CD4-positive, alpha-beta T cell treated with Interferon alpha-2 for 1 hour (primary cell): ENCODE measurements around the gene HIVEP3.

ENCODE experiments used
- DNase-seq, 2 donors: peaks; one replicate each; pipeline ENCODE4 v3.0.0-alpha.2; 2020 to 2022

The HIVEP3 gene

GRCh38 chr1:41868241-41868998 is 50.3 kb downstream of the HIVEP3 start:
- peak in 1 of 2 donors; percentile 51 for DNase-seq

DNA sequence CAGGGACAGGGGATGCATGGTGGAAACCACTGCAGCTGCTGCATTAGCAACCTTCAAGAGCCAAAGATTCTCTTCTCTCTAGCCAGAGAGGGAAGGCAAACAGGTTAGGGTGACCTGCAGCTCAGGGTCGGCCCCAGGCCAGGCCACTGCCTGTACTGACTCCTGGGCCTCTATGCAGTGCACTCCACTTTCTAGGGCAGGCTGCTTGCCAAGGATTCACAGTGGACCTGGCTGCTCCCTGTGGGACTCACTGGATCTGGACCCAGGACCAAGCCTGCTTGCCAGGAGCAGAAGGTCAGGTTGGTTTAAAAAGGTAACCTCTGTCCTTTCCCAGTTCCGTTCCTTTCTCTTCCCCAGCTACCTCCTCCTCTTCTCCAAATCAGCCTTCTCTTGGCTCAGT is 52.4 kb downstream of the HIVEP3 start:
- no peak for DNase-seq

DNA sequence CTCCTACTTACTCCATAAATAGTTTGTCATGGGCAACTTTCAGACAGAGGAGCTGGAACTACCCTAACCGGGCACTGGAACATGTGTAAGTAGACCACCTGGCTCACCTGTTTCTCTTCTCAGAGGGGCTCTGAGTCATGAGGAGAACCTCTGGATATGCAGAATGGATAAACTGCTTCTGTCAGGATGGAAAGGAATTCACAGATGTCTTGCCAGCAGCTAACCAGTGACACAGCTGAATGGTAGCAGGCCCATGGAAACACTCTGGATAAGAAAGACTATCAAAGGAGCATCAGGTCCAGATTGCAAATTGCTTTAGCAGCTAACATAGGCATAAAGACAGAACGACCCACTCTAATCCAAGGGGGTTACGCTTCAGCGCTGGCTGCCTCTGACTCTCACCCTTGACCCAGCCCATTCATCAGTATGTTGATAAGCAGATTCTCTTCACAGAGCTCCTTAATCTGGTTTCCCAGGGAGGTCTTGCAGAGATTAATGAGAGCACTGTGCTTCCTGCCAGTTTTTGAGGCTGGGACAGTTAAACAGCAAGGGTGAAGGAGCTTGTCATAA is 54.2 kb downstream of the HIVEP3 start:
- DNase-seq: no peak

GRCh38 chr1:41863718-41864117 is 55.0 kb downstream of the HIVEP3 start:
- DNase-seq: no peak

GRCh38 chr1:41862384-41863221 is 56.1 kb downstream of the HIVEP3 start:
- peak; percentile 7 to 17 for DNase-seq

- no peak for DNase-seq
Measured at GRCh38 chr1:41861535-41862383, 57.0 kb downstream of the HIVEP3 start.

- DNase-seq: no peak
Measured at GRCh38 chr1:41860771-41861170, 58.0 kb downstream of the HIVEP3 start.

DNA sequence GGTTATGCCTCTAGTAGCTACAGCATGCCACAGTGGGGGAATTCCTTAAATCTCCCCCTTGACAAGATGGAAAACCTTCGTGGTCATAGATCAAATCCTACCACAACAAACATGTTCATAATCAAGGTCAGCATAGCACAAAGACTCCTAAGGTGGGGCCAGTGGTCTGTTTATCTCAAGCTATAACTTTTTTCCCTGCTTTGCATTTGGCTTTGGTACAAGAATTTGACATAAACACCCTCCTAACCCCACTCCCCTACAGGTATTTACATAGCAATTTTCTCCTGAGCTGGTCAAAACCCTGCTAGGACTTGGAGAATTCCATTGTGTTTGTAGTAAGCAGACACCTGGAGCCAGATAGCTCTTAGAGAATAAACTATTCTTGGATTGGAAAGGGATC is 58.5 kb downstream of the HIVEP3 start:
- DNase-seq: no peak

DNA sequence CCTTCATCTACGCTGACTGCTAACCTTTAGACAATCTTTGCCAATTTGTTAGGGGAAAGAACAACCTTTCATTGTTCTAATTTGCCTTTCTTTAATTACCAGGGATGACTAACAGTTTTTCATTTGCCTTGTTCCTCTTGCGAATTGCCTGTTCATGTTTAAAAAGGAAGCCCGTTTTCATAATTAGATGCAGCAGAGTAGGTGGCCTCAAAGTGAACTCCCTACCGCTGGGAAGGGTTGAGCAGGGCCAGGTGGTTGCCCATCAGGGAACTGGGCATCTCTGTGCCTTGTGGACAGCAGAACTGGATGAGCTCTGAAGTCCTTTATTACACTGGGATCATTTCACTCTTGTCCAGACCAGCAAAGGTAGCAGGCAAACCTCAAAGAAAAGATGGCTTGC is 59.0 kb downstream of the HIVEP3 start:
- DNase-seq: no peak

DNA sequence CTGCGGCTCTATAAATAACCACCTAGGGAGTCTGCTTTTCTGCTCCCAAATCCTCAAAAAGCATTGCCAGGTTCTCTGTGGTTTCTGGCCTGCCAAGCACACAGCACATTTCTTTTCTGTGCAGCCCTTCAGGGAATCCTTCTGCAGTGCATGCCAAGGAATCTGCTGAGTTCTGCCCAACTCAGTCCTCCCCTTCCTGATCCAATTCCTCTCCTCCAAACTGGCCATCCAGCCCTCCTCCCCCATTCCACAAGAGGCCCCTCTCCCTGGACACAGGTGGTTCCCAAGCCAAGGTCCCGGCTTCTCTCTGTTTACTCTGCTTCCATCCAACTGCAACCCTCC is 61.8 kb downstream of the HIVEP3 start:
- DNase-seq: no peak

DNA sequence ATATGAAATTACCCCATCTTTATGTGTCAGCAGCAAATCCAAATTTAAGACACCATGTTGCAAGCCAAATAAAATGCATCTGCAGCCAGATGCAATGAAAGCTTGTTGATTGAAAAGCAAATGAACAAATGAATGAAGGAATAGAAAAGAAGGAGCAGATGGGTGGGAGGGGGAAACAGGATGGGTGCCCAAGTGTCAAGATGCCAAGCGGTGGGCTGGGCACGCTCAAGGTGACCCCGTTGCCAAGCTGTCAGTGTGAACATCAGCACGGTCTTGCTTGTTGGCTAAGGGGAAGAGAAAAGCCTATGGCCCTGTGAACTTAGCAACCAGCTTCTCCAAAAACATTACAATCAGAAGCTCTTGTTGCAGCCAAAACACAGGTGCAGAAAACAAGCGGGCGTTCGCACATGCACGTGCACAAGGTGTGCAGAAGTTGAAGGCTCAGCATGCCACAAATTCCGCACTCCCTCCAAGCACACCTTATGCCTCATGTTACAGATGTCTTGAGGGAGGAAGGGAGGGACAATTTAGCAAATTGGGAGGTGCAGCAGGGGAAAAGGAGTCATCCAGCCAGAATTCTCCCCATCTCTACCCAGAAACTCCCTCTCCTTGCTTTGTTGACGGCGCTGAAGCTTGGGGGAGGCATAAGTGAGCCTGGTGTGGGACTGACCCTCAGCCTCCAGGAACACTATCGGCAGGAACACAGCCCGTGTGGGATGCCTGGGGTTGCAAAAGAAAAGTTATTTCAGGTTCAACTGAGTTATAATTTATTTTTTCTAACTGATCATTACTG is 62.4 kb downstream of the HIVEP3 start:
- no peak for DNase-seq

GRCh38 chr1:41855713-41856112 is 63.0 kb downstream of the HIVEP3 start:
- no peak for DNase-seq

GRCh38 chr1:41853907-41854306 is 64.8 kb downstream of the HIVEP3 start:
- DNase-seq: no peak

DNA sequence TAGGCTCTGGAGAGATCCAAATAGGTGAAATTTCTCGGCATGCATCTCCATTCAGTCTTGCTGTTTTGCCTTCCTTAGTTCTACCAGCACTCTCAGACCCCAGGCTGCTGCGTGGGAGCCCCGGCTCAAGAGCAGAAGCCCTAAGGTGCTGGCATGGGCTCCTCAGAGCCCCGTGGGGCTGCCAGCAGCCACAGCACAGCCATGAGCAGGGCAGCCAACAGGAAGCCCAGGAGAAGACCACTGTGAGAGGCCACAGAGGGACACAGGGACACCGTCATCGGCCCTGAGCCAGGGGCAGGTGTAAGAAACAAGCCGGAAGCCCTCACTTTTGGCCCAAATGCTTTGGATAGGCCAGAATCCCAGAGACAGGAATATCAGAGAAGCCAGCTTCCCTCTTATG is 66.6 kb downstream of the HIVEP3 start:
- no peak for DNase-seq

DNA sequence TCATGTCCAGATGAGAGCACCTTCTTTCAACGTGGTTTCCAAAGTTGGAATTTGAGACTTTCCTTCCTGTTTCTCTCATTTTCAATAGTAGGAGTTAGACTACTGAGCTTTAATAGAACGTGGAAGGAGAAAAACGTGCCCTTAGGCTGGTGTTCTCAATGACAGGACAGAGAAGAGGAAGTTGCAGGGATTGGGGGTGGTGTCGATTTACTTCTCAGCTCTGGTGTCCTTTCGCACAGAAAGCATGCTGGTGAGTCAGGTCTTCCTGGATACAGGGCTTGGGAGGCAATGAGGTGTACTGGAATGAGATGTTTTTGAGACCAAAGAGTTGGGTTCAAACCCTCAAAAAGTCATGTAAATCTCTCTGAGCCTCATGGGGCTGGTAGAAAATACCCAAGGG is 67.1 kb downstream of the HIVEP3 start:
- DNase-seq: peak in 1 of 2 donors; percentile 44

- DNase-seq: peak in 1 of 2 donors; percentile 13
Measured at GRCh38 chr1:41850029-41850428, 68.7 kb downstream of the HIVEP3 start.

DNA sequence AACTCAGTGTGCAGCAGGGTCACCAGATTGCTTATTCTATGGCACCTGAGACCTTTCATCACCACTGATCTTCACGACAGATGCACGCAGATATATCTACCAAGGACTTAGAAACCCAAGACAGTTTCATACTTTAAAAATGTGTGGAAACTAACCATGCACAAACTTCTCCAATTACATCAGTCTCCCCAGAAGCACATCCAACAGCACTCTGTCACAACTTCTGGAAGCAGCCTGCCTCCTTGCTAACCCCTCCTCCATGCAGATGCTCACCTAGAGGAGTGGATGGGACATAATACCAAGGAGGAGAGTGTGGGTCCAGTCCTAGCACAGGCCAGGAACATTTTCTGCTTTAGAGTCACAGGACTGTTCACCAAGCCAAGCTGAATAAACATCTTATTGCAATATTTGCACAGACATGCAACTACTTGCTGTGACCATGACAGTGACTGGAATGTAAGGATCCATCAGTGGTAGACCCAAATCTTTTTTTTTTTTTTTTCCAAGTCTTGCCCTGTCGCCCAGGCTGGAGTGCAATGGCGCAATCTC is 69.4 kb downstream of the HIVEP3 start:
- no peak for DNase-seq

DNA sequence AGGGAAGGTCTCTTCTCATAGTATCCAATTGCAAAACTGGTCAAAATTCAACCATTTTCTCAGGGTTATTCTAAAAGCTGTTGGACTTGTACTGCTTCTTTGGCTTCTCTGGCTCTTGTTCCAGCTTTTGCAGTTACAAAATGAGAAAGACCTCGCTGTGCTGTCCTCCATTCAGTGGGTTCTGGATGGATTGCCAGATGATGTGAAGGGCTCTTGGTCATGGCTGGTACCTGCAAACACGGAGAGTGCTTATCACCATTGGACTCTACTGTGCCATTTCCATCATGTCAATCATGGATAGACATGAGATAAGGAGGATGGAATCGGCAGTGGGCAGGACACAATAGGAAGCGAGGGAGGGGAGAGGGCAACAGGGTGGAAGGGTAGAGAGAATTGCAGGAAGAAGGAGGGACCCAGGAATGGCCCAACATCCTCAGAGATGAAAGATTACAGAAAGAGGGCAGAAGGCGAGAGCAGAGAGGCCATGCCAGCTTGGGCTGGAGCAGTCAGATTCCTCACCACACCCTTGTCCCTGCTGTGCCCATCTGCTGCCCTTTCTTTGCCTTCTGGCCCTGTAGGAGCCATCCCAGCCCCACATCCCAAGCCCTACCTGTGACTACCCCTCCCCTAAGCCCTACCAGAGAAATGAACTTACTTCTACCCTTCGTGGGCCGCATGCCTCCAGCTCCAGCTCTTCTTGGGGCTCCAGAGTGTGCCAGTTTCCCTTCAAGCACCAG is 70.3 kb downstream of the HIVEP3 start:
- DNase-seq: no peak

- no peak for DNase-seq
Measured at GRCh38 chr1:41847733-41848132, 71.0 kb downstream of the HIVEP3 start.

DNA sequence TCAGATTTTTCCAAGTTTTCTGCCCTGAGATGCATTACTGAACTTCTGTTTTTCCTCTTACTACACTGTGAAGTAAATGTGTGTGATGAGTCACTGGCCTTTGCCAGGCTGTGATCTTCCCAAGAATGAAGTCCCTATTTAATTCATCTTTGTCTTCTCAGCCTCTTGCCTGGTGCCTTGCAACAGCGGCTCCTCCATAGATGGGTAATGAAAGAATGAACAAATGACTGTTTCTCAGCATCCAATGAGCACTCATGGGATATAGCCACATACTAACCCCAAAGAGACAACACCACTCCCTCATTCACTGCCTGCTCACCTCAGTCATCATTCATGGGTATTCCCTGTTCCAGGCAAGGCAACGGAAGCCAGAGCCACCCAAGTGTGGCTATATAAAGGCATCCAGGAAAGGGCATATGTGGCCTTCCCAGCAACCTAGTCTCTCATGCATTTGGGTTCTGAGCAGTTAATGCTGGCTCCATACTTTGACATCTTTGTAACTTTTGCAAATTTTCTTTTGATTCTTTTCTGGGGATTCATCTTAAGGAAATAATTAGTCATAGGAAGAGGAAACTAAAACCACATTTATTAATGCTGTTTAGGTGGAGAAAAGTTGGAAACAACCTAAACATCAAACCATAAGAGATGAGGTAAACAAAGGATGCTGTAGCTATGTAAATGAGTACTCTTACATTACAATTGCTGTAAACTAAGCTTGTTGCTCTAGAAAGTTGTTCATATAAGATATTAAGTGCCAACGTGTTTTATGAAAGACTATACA is 71.9 kb downstream of the HIVEP3 start:
- DNase-seq: no peak
